ENCODE results near the gene ZFYVE16. TPM values are rescaled to one million over a fixed set of nuclear protein-coding genes. Genes with fewer than 3 reads are reported as not detected.
A peak's percentile ranks its signal among the peaks of the same experiment; 100 is the strongest.
"Not testable (repeated sequence)": the region's sequence is repeated elsewhere in the genome, so short reads cannot be mapped to it uniquely, and the experiment has no call there.

The ZFYVE16 gene
- total RNA-seq, 6 experiments from 2014 or later: 25.9 to 31.2 (median 28.8) TPM

DNA sequence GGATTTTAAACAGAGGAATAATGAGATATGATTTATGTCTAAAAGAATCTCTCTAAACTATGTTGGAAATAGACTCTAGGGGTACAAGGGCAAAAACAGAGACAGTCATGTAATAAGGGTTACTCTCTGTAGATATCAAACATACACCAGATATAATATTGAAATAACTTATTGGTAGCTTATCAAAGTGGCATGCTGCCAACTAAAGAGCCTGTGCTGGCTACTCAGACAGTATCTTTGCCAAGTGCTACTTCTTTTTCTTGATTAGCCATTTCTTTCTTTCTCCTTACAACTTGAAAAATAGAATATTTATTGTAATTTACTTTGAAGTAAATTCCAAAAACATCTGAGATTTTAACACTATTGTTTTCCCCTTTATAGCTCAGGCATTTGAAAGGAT is 34.9 kb downstream of the ZFYVE16 start:
- no peaks in the 10 kb centered on the region for H3K27me3 Mint-ChIP-seq (ENCODE audit: insufficient read depth)
- no peaks in the 10 kb centered on the region for H3K9me3 Mint-ChIP-seq
- H3K4me3 Mint-ChIP-seq: no peak overlapping the region
- DNase-seq: no peak
- H3K36me3 Mint-ChIP-seq (ENCODE audit: low read depth): peaks cover 16% of the 10 kb centered on the region
- TF ChIP-seq, protein P1, sequence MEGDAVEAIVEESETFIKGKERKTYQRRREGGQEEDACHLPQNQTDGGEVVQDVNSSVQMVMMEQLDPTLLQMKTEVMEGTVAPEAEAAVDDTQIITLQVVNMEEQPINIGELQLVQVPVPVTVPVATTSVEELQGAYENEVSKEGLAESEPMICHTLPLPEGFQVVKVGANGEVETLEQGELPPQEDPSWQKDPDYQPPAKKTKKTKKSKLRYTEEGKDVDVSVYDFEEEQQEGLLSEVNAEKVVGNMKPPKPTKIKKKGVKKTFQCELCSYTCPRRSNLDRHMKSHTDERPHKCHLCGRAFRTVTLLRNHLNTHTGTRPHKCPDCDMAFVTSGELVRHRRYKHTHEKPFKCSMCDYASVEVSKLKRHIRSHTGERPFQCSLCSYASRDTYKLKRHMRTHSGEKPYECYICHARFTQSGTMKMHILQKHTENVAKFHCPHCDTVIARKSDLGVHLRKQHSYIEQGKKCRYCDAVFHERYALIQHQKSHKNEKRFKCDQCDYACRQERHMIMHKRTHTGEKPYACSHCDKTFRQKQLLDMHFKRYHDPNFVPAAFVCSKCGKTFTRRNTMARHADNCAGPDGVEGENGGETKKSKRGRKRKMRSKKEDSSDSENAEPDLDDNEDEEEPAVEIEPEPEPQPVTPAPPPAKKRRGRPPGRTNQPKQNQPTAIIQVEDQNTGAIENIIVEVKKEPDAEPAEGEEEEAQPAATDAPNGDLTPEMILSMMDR (IDR thresholded peaks at IDR 0.05): no peak
- no peak overlapping the region for H3K27ac Mint-ChIP-seq
- H3K4me1 Mint-ChIP-seq (ENCODE audit: low read depth): no peaks in the 10 kb centered on the region

DNA sequence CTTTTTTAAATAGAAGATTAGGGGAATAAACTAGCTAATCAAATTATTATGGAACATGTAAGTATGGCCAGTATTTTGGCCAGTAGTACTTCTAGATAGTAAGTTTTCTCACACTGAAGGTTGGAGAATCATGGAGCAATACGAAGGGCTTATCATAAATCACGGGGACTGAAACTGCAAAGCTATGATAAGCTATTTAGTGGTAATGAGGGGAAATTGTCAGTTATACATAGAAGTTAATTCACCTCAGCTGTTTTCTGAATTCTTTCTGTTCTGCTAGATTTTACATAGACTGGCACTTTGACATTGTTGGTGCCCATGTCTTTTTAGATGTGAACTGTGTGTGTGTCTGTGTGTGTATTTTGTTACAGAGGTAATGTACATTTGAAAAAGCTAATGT is 45.5 kb downstream of the ZFYVE16 start:
- no peak overlapping the region for H3K27ac Mint-ChIP-seq
- TF ChIP-seq, protein P1 (IDR thresholded peaks at IDR 0.05): no peak
- no peaks in the 10 kb centered on the region for H3K9me3 Mint-ChIP-seq
- no peak for DNase-seq
- H3K4me1 Mint-ChIP-seq (ENCODE audit: low read depth): no peaks in the 10 kb centered on the region
- H3K4me3 Mint-ChIP-seq: no peak overlapping the region
- peaks cover 13% of the 10 kb centered on the region; the same call in 1 of the 2 replicates for H3K36me3 Mint-ChIP-seq (ENCODE audit: low read depth)
- no peaks in the 10 kb centered on the region for H3K27me3 Mint-ChIP-seq (ENCODE audit: insufficient read depth)

DNA sequence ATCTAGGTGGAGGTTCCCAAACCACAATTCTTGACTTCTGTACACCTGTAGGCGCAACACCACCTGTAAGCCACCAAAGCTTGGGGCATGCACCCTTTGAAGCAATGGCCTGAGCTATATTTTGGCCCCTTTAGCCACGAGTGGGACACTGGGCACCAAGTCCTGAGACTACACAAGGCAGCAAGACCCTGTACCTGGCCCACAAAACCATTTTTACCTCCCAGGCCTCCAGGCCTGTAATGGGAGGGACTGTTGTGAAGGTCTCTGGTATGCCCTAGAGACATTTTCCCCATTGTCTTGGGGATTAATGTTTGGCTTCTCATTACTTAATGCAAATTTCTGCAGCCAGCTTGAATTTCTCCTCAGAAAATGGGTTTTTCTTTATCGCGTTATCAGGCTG is 55.4 kb downstream of the ZFYVE16 start:
- H3K36me3 Mint-ChIP-seq (ENCODE audit: low read depth): peaks cover 58% of the 10 kb centered on the region
- H3K27me3 Mint-ChIP-seq (ENCODE audit: insufficient read depth): no peaks in the 10 kb centered on the region
- DNase-seq: no peak
- peaks cover 15% of the 10 kb centered on the region for H3K4me1 Mint-ChIP-seq (ENCODE audit: low read depth)
- no peak overlapping the region for H3K27ac Mint-ChIP-seq
- TF ChIP-seq, protein P1 (IDR thresholded peaks at IDR 0.05): no peak
- no peak overlapping the region for H3K4me3 Mint-ChIP-seq
- H3K9me3 Mint-ChIP-seq: peaks cover 22% of the 10 kb centered on the region

DNA sequence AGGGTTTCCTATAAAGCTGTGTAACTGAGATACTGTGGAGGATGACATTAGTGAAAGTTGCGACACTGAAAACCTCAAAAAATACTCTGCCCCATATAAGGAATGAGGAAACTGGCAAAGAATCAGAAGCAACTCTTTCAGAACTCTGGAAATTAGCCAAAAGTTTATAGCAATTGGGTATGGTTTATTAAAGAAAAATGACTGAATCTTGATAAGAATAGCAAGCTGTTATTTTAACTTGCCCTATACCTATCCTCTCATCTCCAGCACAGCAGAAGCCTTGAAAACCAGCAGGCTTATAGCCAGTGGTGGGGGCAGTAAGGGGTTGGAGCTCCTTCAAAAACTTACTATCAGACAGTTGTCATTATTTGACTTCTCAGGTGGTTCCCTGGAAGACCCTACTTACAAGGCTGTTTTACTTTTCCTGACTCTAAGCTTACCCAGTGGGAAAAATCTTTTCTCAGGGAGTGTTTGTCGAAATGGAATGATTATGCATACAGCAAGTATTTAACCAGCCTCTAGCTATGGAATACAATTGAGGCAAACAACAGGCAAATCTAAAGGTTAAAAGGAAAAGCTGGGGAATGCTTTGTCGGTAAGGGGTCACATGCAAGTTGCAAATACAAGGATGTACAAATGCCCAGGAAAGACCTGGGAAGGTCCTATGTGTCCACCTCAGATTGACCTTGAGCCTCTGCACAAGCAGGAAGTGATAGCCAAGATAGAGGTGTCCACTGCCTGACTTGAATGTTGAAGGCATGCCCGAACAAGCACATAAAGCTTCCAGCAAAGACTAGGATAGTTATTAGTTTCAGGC is 59.0 kb downstream of the ZFYVE16 start:
- H3K9me3 Mint-ChIP-seq: peaks cover 27% of the 10 kb centered on the region
- H3K27ac Mint-ChIP-seq: peak overlapping the region; percentile 61
- H3K36me3 Mint-ChIP-seq (ENCODE audit: low read depth): peaks cover 57% of the 10 kb centered on the region
- H3K4me3 Mint-ChIP-seq: no peak overlapping the region
- no peaks in the 10 kb centered on the region for H3K27me3 Mint-ChIP-seq (ENCODE audit: insufficient read depth)
- peak; percentile 41 for DNase-seq
- peaks cover 15% of the 10 kb centered on the region for H3K4me1 Mint-ChIP-seq (ENCODE audit: low read depth)
- TF ChIP-seq, protein P1 (IDR thresholded peaks at IDR 0.05): no peak

DNA sequence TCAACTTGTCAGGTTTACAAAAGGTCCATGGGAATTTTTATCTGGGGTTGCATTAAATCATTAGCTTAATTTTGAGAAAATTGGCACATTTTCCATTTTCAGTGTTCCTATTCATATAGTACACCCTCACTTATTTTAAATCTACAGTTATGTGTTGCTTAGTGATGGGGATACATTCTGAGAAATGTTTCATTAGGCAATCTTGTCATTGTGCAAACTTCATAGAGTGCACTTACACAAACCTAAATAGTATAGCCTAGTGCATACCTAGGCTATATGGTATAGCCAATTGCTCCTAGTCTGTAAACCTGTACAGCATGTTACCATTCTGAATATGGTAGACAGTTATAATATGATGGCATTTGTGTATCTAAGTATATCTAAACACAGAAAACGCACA is 60.3 kb downstream of the ZFYVE16 start:
- H3K36me3 Mint-ChIP-seq (ENCODE audit: low read depth): peaks cover 45% of the 10 kb centered on the region
- DNase-seq: no peak
- H3K4me3 Mint-ChIP-seq: no peak overlapping the region
- H3K4me1 Mint-ChIP-seq (ENCODE audit: low read depth): peaks cover 15% of the 10 kb centered on the region
- TF ChIP-seq, protein P1 (IDR thresholded peaks at IDR 0.05): no peak
- no peaks in the 10 kb centered on the region for H3K27me3 Mint-ChIP-seq (ENCODE audit: insufficient read depth)
- peaks cover 15% of the 10 kb centered on the region for H3K9me3 Mint-ChIP-seq
- H3K27ac Mint-ChIP-seq: no peak overlapping the region

DNA sequence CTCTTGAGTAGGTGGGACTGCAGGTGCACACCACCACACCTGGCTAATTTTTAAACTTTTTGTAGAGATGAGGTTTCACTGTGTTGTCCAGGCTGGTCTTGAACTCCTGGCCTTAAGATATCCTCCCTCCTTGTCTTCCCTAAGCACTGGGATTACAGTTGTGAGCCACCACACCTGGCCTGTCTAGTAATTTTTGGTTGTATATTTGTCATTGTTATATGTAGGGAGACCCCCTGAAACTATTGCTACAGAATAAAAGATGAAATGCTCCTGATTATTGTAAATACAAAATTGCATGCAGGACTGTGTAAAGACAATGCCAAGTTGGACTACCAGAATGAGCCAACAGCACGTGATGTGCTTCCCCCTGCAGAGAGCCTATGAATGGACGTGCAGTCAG is 62.8 kb downstream of the ZFYVE16 start:
- H3K36me3 Mint-ChIP-seq (ENCODE audit: low read depth): peaks cover 40% of the 10 kb centered on the region
- H3K9me3 Mint-ChIP-seq; DNase-seq; H3K4me3 Mint-ChIP-seq; H3K27me3 Mint-ChIP-seq (ENCODE audit: insufficient read depth); H3K27ac Mint-ChIP-seq: not testable (repeated sequence)
- H3K4me1 Mint-ChIP-seq (ENCODE audit: low read depth): peaks cover 15% of the 10 kb centered on the region
